22Rv1 (cell line): Measurements from ENCODE around the gene DEFB110.

Experiments
- ZFX ChIP-seq: fragments of 450-650 bp; IDR thresholded peaks from 2 replicates; pipeline ENCODE4 v1.6.1; 2017; ENCODE audit warnings: antibody characterized with exemption, borderline replicate concordance
- TF ChIP-seq, protein P1 (sequence below): fragments of 450-650 bp; IDR thresholded peaks from 2 replicates; pipeline ENCODE4 v1.5.1; 2017; ENCODE audit warnings: mild to moderate bottlenecking

GRCh38 chr6:49995278-49995677 is 26.5 kb downstream of the DEFB110 start:
- no peak for TF ChIP-seq ZFX
- TF ChIP-seq, protein P1, sequence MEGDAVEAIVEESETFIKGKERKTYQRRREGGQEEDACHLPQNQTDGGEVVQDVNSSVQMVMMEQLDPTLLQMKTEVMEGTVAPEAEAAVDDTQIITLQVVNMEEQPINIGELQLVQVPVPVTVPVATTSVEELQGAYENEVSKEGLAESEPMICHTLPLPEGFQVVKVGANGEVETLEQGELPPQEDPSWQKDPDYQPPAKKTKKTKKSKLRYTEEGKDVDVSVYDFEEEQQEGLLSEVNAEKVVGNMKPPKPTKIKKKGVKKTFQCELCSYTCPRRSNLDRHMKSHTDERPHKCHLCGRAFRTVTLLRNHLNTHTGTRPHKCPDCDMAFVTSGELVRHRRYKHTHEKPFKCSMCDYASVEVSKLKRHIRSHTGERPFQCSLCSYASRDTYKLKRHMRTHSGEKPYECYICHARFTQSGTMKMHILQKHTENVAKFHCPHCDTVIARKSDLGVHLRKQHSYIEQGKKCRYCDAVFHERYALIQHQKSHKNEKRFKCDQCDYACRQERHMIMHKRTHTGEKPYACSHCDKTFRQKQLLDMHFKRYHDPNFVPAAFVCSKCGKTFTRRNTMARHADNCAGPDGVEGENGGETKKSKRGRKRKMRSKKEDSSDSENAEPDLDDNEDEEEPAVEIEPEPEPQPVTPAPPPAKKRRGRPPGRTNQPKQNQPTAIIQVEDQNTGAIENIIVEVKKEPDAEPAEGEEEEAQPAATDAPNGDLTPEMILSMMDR = no peak
